K562 (cell line): Measurements from ENCODE around the gene AP1AR. TPM values are rescaled to one million over a fixed set of nuclear protein-coding genes. Genes with fewer than 3 reads are reported as not detected.

Experiments
- ARNT ChIP-seq, 2 experiments: fragments of 450-650 bp; IDR thresholded peaks; 2 replicates each; pipeline ENCODE4 v1.6.1; 2016; ENCODE audit warnings: mild to moderate bottlenecking in 1 of 2
- ATF1 ChIP-seq, 2 experiments: fragments of 450-650 bp in 1 of 2; IDR thresholded peaks; 2 replicates each; pipeline ENCODE4 v1.6.1; 2016; ENCODE audit warnings: missing compliant biosample characterization in 1 of 2, missing genetic modification characterization in 1 of 2
- ATF4 ChIP-seq: fragments of 450-650 bp; formaldehyde crosslinking; IDR thresholded peaks from 2 replicates; pipeline ENCODE4 v1.4.0; 2022; ENCODE audit warnings: mild to moderate bottlenecking, moderate library complexity
- ELK1 ChIP-seq: sonication (generic); formaldehyde crosslinking; IDR thresholded peaks from 2 replicates; pipeline ENCODE4 v1.8.1; 2022; ENCODE audit warnings: missing genetic modification reagents
- HEY1 ChIP-seq: fragments of 250-450 bp; sonication (Bioruptor Pico); IDR thresholded peaks from 2 replicates; pipeline ENCODE4 v1.5.0; 2020; ENCODE audit warnings: mild to moderate bottlenecking, moderate library complexity, borderline replicate concordance
- KDM5B ChIP-seq: fragments of 200-600 bp; sonication (generic); IDR thresholded peaks from 2 replicates; pipeline ENCODE4 v1.6.1; 2012; ENCODE audit warnings: low read depth, mild to moderate bottlenecking, moderate library complexity, low read length, control low read depth, inconsistent platforms; ENCODE audit not compliant: insufficient replicate concordance
- MLLT1 ChIP-seq, 2 experiments: fragments of 450-650 bp; IDR thresholded peaks; 2 replicates each; pipeline ENCODE4 v1.6.1; 2016
- POLR2A ChIP-seq: fragments of 450-650 bp; conservative IDR thresholded peaks from 2 replicates; pipeline ENCODE4 v1.6.1; 2016
- TBL1XR1 ChIP-seq, 2 experiments: IDR thresholded peaks; 2 replicates each; pipeline ENCODE4 v1.6.1; 2012; ENCODE audit warnings: improper control_type of control experiment in 2 of 2, low read length in 2 of 2, mild to moderate bottlenecking in 1 of 2
- ZNF212 ChIP-seq: fragments of 450-650 bp; formaldehyde crosslinking; IDR thresholded peaks from 2 replicates; pipeline ENCODE4 v1.4.0; 2020; ENCODE audit warnings: mild to moderate bottlenecking
- ZNF354B ChIP-seq: fragments of 250-450 bp; sonication (Bioruptor Pico); IDR thresholded peaks from 2 replicates; pipeline ENCODE4 v1.4.0; 2020
- polyA plus RNA-seq, 8 experiments: library from polyadenylated mRNA; depleted of rRNA in 4 of 8; stranded (reverse) in 5 of 8; unstranded in 3 of 8; fragments of >200 nt; fragmentation: Nextera tagmentation in 2 of 8; fragmentation: Illumina TruSeq in 1 of 8; extraction: Ambion mirVana in 2 of 8; extraction: Trizol in 1 of 8; gene quantifications; 2 replicates each; pipeline versions ENCODE4 v1.2.1 to v1.2.3, GENCODE V29; 2011 to 2014; ENCODE audit warnings: inconsistent platforms in 1 of 8, missing spikeins in 1 of 8
- total RNA-seq, 7 experiments: library from RNA; depleted of rRNA in 6 of 7; stranded (reverse); fragments of >200 nt in 6 of 7; fragmentation: Illumina TruSeq in 2 of 7; extraction: Trizol in 2 of 7; gene quantifications; 2 replicates each; pipeline versions ENCODE4 v1.2.1 to v1.2.3, GENCODE V29; 2011 to 2021; ENCODE audit warnings: low replicate concordance in 1 of 7

The AP1AR gene
- total and polyA plus RNA-seq, 9 of the 15 experiments (the other 6 are each of a cell fraction or from before 2014, with no cell fraction given), result 2.6 to 20.7 (median 12.2) TPM

- TF ChIP-seq KDM5B, result peak; percentile 31
- no peak; the same call in 1 of the 2 replicates for TF ChIP-seq ATF1 (CRISPR knock-in tag; IDR thresholded peaks at IDR 0.05)
- TF ChIP-seq ATF1 (tag; IDR thresholded peaks at IDR 0.05), result peak; percentile 95
- no peak for TF ChIP-seq HEY1
- peak; percentile 42; the same call in 1 of the 2 replicates for TF ChIP-seq ATF4 (CRISPR knock-in tag)
- TF ChIP-seq POLR2A, result peak; percentile 81
- TF ChIP-seq TBL1XR1 (IDR thresholded peaks at IDR 0.05; ENCODE audit: low read length in 2 of 2), result 0 out of 4 replicates have a peak, but pooled peaks of 1 of the 2 experiments have one; percentile 11
- no peak for TF ChIP-seq ELK1
- 0 out of 2 replicates have a peak, but pooled peaks have one; percentile 8 for TF ChIP-seq ZNF354B (CRISPR knock-in tag)
- TF ChIP-seq MLLT1 (IDR thresholded peaks at IDR 0.05), result 0 out of 4 replicates have a peak, but pooled peaks of 1 of the 2 experiments have one; percentile 15
- TF ChIP-seq ZNF212 (CRISPR knock-in tag), result 0 out of 2 replicates have a peak, but pooled peaks have one; percentile 19
- TF ChIP-seq ARNT (IDR thresholded peaks at IDR 0.05), result peak in 1 of 2 experiments; percentile 42; a peak in 1 of 4 replicates
Measured at GRCh38 chr4:112230879-112231778, 458 bp upstream of the AP1AR start (continued).
